Occipital lobe (tissue), 2 donors: ENCODE results near the gene MEAF6. TPM values are rescaled to one million over a fixed set of nuclear protein-coding genes. Genes with fewer than 3 reads are reported as not detected.

Experiments
- DNase-seq: peaks from one replicate; lab custom pipeline; 2025; lab: John Stamatoyannopoulos, UW
- total RNA-seq: library from RNA; depleted of rRNA; stranded (reverse); fragments of >200 nt; gene quantifications from one replicate; pipeline ENCODE4 v1.2.3, GENCODE V29; 2014

Gene MEAF6
- total RNA-seq, 1 donor from 2014 or later, result 106 TPM

DNA sequence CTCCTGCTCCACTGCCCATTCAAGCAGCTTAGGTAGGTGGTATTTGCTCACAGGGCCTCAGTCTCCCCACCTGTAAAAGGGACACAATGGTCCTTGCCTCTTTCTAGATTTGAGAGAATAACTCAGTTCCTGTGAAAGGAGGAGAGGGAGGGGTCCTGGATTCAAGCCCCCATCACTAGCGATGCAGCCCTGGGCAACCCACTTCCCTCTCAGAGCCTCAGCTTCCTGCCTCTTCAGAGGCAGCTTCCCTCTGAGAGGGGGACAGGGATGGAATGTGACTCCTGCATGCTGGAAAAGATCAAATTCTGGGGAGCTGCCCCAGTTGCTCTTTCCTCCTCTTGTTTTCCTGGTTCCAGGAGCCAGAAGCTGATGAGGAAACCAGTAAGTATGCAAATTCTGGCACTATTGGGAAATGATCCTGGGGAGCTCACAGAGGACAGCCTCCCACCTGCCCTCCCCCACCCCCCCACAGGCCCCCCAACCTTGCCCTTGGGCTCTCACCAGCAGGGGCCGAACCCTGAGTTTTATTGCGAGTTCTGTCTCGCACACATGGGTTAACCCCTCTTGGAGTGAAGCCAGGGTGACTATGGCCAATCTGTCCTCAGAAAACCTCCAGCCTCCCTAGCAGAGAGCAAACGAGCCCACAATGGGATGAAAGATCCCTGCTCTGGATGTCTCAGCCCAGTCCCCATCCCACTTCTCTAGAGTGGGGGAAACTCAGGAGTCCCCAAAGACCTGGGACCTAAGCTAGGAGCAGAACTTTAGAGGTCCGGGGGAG is 28.5 kb downstream of the MEAF6 start:
- DNase-seq, result no peak

DNA sequence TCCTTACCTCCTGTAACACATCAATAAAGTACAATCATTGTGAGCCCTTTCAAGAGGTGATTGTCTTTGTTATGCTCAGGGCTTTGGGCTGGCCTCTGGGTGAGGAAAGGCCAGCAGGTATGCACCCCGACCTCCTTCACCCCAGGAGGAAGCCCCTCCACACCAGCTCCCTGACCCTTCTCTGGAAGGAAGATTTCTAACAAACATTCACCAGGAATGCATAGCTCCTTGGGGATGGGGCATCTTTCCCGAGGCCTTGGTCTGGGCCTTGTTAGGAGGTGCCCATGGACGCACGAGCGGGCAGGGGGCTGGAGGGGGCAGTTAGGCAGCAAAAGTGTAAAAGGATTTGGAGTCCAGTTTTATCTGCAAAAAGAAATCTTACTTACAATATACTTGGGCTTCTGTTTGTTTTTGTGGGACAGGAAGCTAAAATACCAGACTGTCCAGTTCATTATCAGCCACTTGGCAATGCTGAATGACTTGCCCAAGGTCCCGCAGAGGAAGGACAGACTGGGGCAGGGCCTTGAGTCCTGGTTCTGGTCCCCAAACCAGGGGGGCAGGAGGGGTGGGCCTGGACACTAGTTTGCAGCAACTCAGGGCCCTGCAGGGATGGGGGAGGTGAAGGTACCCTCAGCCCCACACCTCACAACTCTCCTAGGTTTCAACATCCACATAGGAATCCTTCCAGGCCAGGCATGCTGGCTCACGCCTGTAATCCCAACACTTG is 30.1 kb downstream of the MEAF6 start:
- DNase-seq, result no peak

DNA sequence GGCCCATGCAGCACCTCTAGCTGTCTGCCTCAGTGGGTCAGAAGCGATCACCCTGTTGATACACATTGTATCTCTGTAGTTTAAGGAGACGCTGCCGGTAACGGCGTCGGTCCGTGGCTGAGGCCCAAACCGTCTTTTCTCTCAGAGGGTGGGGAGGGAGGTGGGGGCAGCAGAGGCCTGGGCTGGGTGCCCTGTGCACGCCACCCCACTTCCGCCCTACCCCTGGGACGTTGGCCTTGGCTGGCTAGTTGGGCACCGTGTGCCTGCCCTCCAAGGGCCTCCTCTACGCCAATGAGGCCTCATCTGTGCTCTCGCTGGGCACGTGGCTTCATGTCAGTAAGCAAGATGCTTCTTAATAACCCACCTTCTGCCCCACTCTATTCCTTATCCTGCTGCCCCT is 30.8 kb downstream of the MEAF6 start:
- no peak for DNase-seq

DNA sequence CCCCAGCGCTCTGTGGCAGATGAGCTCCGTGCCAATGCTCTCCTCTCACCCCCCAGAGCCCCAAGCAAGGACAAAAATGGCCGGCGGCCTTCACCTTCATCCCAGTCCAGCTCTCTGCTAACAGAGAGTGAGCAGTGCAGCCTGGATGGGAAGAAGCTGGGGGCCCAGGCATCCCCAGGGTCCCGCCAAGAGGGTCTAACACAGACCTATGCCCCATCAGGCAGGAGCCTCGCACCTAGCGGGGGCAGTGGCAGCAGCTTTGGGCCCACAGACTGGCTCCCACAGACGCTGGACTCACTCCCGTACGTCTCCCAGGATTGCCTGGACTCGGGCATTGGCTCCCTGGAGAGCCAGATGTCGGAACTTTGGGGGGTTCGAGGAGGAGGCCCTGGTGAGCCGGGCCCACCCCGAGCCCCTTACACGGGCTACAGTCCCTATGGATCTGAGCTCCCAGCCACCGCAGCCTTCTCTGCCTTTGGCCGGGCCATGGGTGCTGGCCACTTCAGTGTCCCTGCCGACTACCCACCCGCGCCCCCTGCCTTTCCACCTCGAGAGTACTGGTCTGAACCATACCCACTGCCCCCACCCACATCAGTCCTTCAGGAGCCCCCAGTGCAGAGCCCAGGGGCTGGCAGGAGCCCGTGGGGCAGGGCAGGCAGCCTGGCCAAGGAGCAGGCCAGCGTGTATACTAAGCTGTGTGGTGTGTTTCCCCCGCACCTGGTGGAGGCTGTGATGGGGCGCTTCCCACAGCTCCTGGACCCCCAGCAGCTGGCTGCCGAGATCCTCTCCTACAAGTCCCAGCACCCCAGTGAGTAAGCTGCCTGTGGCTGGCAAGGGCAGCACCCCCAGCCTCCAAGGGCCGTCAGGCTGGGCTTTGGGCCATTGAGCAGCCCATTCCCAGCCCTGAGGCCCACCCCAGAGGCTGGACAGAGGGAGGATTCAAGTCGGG is 31.5 kb downstream of the MEAF6 start:
- no peak for DNase-seq

DNA sequence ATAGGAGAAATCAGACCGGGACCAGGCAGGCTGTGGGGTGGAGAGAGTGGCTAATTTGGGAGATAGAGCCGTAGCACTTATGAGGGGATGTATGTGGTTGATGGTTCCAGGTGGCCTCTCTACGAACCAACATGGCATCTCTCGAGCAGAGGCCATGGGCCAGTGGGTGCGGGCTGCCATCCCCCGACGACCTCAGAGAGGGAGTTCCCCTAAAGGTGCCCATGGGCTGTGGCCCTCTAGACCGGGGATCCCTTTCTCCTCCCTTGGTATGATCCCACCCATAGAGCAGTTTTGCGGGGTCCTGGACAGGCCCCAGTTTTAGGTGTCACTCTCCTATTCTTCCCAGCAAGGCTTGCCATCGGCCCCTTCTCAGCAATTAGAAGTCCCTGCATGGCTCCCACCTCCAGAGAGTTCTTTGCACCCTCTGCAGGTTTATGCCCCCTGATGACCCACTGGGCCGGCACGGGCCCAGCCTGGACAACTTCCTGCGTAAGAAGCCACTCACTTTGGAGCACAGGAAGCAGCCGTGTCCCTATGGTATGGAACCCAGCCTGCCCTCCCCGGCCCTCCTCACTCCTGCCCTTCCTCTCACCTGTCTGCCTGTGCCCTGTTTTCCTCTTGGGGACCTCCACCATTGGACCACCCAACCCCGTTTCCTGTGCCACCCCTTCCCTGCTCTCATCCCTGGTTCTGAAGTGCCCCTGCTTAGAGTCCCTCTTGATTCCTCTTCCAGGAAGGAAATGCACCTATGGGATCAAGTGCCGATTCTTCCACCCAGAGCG is 32.4 kb downstream of the MEAF6 start:
- DNase-seq, result no peak

DNA sequence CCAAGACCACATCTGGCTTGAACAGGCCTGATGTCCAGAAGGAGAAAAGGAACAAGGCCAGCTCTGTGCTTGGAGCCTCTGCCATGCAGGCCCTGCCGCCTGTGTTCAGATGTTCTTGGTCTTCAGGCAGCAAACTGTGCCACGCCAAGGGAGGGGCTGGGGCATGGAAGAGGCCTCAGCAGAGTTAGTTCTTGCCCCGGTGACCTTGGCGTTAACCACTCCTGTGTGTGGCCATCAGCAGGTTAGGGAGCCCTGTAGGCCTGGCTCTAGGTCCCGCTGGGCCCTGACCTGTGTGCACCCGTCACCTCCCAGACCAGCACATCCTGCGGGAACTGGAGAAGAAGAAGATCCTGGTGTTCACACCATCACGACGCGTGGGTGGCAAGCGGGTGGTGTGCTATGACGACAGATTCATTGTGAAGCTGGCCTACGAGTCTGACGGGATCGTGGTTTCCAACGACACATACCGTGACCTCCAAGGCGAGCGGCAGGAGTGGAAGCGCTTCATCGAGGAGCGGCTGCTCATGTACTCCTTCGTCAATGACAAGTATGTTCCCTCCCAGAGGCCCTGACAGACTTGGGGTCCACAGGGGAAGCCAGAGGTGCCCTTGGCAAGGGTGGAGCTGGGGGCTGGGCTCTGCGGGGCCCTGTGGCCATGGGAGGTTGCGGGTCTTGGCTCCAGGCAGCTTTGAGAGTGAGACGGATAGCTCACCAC is 33.1 kb downstream of the MEAF6 start:
- DNase-seq, result no peak

DNA sequence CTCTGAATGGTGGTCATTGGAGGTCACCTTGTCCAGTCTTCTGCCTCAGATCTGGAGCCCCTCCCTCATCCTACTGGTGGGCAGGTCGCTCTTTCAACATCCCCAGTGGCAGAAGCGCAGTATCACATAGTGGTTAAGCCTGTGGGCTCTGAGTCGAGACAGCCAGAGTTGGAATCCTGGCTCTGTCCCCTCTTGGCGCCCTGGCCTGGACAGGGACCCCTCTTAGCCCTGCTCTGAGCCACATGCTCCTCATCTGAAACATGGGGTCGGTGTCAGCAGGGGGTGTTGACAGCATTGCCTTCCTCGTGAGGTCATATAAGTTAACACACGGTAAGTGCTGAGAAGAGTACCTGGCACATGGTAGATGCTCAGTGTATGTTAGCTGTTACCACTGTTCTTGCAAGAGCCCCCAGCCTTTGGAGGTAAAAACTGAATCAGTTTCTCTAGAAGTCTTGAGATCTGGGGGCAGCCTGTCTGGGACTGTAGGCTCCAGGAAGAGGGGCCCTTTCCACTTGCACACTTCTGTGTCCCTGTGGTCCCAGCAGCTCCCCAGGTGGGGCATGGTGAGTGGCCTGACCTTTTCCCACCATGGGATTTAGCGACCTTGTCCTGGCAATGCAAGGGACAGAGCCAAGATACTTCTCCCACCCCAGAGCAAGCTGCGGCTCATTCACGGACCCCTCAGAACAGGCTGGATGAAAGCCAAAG is 33.8 kb downstream of the MEAF6 start:
- no peak for DNase-seq

DNA sequence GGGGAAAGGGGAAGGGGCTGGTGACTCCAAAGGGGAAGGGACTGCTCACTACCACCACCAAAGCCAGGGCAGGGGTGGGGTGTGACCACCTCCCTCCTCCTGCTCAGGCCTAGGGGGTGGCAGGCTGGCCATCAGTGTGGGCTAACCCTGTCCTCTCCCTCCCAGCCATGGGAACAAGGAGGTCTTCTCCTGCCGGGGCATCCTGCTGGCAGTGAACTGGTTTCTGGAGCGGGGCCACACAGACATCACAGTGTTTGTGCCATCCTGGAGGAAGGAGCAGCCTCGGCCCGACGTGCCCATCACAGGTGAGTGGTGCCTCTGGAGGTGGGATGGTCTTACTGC is 34.5 kb downstream of the MEAF6 start:
- DNase-seq, result no peak

DNA sequence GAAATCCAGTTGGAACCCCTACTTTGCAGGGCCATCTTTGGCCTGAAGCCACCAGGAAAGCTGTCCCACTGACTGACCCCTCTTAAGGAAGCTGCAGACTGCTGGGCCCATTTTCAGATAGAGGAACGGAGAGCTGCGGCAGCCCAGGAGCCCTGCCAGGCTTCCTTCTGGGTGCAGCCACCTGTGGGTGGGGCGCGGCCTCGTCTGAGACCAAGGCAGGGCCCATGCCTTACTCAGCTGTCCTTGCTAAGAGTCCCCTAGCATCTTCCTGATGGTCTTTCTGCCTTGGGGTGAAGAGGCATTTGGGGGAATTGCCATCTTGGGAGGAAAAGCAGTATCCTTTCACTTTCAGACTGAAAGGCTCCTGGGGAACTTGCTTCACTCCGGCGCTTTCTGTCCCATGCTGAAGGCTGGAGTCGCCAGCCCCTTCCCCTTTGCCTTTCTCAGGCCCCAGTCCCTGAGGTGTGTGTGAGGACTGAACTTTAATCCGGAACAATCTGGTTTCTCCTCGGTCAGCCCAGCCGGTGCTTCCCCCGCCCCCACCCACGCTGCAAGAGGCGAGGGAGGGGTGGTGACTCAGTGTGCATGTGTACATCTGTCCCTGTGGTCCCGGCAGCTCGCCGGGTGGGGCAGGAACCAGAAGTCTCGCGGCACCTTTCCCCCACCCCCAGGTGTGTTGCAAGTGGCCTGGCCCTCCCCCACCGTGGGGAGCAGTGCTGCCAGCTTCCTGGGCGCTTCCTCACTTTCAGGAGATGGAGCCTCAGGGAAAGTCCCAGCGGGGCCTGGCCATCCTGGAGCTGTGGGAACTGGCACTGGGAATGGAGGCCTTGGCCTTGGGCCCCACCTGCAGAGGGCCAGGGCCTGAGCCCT is 35.1 kb downstream of the MEAF6 start:
- DNase-seq, result peak; percentile 57

DNA sequence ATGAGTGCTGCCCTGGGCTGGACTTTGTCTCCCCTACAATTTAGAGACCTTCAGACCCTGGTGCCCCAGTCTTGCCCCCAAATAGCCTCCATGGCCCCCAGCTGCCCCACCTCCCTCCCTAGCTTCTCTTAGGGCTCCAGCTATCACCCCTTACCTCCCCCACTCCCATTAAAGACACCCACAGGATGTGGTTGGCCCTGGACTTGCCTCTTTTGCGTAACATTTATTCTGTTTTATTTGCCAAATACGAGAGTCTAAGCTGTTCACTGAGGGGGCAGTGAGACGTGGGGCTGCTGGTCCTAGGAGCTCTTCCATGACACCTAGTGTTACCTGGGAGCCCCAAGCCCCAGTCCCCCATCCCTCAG is 35.7 kb downstream of the MEAF6 start:
- DNase-seq, result no peak

DNA sequence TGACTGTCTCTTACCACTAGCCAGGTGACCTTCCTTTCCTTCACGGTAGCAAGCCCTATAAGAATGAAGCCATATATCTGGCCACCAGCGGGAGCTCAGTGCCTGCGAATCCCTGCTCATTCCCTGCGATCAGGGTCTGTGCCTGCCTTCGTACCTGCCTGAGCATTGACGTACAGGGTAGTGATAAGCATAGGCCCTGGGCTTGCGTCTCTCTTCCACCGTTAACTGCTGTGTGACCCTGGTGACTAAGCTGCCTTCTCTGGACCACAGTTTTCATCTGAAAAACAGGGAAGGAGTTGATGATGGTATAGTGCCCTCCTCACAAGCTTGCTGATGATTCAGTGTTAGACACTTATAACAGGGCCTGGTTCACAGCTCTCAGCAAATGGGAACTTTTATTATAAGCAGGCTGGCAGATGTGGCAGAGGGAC is 36.1 kb downstream of the MEAF6 start:
- no peak for DNase-seq

DNA sequence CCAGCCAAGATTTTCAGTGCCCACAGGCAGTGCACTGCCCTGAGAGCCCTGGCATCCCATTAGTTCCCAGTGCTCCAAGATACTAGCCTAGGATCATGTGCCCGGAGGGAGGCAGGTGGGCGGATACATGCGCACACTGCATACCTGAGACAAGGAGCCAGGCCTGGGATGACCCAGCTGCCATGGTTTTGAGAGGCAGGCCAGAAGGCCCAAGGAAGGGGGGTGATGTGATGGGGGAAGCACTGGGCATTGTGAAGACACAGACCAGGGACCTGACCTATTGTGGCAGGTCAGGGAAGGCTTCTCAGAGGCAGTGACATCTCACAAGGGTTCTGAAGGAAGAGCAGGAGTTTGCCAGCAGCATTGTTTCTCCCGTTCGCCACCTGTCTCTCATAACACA is 36.6 kb downstream of the MEAF6 start:
- DNase-seq, result no peak

DNA sequence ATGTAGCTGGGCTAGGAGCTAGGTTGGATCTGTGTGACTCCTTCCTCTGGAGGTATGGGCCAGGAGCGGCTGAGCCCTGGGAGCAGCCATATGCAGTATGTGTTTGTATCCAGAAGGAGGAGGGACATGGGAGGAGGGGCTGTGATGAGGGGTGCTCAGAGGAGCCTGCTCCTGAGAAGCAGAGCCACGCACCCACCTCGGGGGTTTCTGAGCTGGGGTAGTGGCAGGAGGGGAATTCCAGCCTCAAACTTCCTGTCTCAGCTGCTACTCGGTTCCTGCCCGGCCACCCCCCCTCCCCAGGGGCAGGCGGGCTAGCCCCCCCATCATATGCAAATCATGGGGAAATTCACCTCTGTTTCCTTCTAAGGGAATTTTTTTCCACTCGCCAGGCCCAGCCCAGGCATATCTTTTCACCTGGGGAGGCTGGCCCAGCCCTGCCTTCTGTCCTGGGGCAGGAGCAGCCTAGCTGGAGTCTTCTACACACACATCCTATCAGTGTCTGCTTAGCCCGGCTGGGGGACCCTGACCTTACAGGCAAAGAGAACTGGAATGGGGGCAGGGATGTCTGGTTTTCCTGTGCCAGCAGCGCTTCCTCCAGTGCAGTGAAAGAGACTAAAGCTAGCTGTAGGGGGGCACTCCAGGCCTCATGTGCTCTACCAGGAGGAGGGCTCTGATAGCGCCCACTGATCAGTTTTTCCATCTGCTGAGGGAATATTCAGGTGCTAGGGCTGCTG is 37.2 kb downstream of the MEAF6 start:
- DNase-seq, result no peak

DNA sequence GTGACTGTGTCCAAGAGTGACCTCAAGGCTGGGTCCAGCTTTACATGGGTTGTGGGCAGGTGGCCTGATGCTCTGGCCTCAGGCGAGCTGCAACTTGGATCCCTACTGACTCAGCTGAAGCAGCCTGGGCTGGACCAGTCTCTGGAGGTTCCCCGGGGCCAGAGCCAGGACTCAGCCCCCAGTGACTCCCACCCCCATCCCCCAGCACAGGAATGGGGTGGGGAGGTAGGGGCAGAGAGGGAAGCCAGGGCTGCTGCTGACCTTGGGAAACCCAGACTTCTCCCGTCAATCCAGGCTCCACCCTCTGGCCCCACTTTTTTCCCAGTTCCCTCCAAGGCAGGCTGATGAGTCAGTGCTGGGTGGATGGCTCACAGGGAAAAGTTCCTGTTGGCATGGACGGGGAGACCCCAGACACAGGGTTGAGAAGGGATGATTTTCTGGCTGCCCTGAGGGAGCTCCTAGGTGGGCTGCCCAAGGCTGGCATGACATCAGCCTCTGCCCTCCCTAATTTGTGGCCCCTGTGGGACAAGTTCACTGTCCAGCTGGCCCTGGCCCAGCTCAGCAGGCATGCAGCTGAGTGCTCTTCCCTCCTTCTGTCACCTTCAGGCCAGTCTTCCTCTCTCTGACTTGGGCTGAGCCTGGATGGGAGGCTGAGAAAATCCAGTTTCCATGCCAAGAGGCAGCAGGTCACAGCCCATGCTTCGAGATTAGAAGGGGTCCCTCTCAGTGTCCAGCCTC is 37.9 kb downstream of the MEAF6 start:
- DNase-seq, result peak; percentile 24

DNA sequence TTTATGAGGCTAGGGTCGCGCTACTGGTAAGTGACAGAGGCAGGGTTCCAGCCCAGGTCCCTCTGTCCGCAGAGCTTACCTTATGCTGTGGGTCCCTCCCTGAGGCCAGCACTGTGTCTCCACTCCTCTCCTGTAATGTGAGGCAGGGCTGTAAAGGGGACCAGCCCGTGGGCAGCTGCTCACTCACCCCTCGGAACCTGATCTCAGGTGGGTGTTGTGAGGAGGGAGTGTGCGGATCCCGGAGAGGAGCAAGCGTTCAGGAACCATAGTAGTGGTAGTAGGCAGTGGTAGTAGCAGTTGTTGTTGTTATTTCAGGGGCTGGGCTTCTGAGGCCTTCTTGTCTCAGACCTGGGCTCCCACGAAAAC is 38.5 kb downstream of the MEAF6 start:
- no peak for DNase-seq

DNA sequence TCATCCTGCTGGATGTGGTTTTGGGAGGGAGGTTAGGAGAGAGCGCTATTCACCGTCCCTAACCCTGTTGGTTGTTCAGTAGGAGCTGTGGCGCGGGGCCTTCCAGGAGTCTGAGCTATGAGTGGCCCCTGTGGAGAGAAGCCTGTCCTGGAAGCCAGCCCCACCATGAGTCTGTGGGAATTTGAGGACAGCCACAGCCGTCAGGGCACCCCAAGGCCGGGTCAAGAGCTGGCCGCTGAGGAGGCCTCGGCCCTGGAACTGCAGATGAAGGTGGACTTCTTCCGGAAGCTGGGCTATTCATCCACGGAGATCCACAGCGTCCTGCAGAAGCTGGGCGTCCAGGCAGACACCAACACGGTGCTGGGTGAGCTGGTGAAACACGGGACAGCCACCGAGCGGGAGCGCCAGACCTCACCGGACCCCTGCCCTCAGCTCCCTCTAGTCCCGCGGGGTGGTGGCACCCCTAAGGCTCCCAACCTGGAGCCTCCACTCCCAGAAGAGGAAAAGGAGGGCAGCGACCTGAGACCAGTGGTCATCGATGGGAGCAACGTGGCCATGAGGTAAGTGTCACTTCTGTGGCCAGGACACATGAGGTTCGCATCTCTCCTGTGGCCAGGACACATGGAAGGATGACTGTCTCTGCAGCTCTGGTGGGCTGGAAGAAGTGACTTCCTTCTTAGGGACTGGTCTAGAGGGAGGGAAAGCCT is 39.0 kb downstream of the MEAF6 start:
- no peak for DNase-seq
